D721Med (cell line): Measurements from ENCODE around the gene CCBE1.

Source experiments
- DNase-seq: peaks from one replicate; pipeline ENCODE4 v3.0.0; 2011; ENCODE audit warnings: low spot score; ENCODE audit not compliant: insufficient read length
- FAIRE-seq: peaks from 2 replicates; lab custom pipeline; 2011; peaks lifted over from hg19 to GRCh38; lab: Jason Lieb, UNC
- CTCF ChIP-seq: IDR thresholded peaks from 2 replicates; pipeline ENCODE4 v1.5.1; 2012; ENCODE audit warnings: mild to moderate bottlenecking, control low read depth; ENCODE audit not compliant: insufficient read depth; ENCODE audit errors: missing control alignments

CCBE1 gene

GRCh38 chr18:59509481-59510442, 187.5 kb downstream of the CCBE1 start:
- TF ChIP-seq CTCF = no peak
- DNase-seq (no peak), FAIRE-seq (peak; percentile 88)

GRCh38 chr18:59505356-59505755, 191.9 kb downstream of the CCBE1 start:
- no peak for DNase-seq
- no peak for TF ChIP-seq CTCF
- FAIRE-seq = peak; percentile 67

- DNase-seq (no peak), FAIRE-seq (peak; percentile 46)
- no peak for TF ChIP-seq CTCF
These were observed 194.7 kb downstream of the CCBE1 start for GRCh38 chr18:59502274-59503175.

- TF ChIP-seq CTCF = no peak
- no peak for DNase-seq
- FAIRE-seq = no peak
These were observed 195.3 kb downstream of the CCBE1 start for GRCh38 chr18:59501920-59502273.

- FAIRE-seq = no peak
- no peak for TF ChIP-seq CTCF
- no peak for DNase-seq
These were observed 196.5 kb downstream of the CCBE1 start for GRCh38 chr18:59500765-59501164.

GRCh38 chr18:59498506-59499086, 198.6 kb downstream of the CCBE1 start:
- FAIRE-seq (peak; percentile 97), DNase-seq (no peak)
- TF ChIP-seq CTCF = no peak
